ENCODE data around the gene NBPF26.
"Not testable (repeated sequence)": the region's sequence is repeated elsewhere in the genome, so short reads cannot be mapped to it uniquely, and the experiment has no call there.

NBPF26 gene

DNA sequence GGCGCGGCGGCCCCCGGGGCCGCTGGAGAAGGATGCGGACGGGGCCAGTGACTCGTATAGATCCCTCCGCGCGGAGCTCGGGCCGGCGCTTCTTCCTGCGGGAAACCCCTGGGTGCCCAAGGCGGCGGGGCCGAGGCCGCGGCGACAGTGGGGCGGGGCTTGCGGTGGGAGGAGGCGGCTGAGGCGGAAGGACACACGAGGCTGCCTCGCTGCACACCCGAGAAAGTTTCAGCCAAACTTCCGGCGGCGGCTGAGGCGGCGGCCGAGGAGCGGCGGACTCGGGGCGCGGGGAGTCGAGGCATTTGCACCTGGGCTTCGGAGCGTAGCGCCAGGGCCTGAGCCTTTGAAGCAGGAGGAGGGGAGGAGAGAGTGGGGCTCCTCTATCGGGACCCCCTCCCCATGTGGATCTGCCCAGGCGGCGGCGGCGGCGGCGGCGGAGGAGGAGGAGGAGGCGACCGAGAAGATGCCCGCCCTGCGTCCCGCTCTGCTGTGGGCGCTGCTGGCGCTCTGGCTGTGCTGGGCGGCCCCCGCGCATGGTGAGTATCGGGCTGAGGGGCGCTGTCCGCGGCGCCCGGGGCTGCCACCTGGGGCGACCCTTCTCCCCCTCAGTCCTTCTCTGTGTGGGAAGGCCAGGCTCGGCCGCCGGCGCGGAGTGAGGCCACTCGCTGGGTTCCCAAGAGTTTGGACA is at the start of gene NBPF26:
NBPF26 (plus strand) TSS at position 231 of the 688 bp plus-strand sequence.
- peak within 1 kb of the TSS; percentile 49 to 67 for H3K4me3 ChIP-seq (replicated peaks in 1 of 2; ENCODE audit: low read depth in 2 of 2, low read length in 2 of 2)
- DNase-seq (ENCODE audit: low read depth in 2 of 2) = peak; percentile 83 to 88

- H3K4me3 ChIP-seq (replicated peaks in 1 of 2; ENCODE audit: low read depth in 2 of 2, low read length in 2 of 2); DNase-seq (ENCODE audit: low read depth in 2 of 2): not testable (repeated sequence)
Observed at GRCh38 chr1:120680106-120680819, 43.5 kb upstream of the NBPF26 start.

GRCh38 chr1:120680938-120681337 is 42.8 kb upstream of the NBPF26 start:
- not testable (repeated sequence) for DNase-seq (ENCODE audit: low read depth in 2 of 2); H3K4me3 ChIP-seq (replicated peaks in 1 of 2; ENCODE audit: low read depth in 2 of 2, low read length in 2 of 2)

DNA sequence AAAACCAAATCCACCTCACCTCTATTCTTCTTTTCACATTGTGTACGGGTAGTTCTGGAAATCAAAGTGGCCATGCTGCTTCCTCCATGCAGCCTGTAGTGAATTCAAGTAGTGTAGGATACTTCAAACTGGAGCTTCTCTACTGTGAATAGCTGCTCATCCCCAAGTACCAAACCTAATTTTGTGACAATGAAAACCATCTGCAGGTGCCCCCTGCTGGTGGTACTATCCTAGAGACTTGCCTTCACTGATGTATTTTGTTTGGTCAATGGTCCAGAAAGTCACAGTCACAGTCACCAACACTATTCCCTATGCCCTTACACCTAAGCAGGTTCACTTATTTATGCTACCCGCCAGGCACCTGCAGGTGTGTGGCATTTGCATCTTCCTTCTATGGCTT is 39.3 kb upstream of the NBPF26 start:
- DNase-seq (ENCODE audit: low read depth in 2 of 2); H3K4me3 ChIP-seq (replicated peaks in 1 of 2; ENCODE audit: low read depth in 2 of 2, low read length in 2 of 2): not testable (repeated sequence)

GRCh38 chr1:120685622-120686021 is 38.1 kb upstream of the NBPF26 start:
- not testable (repeated sequence) for DNase-seq (ENCODE audit: low read depth in 2 of 2)

GRCh38 chr1:120687250-120687649 is 36.5 kb upstream of the NBPF26 start:
- DNase-seq (ENCODE audit: low read depth in 2 of 2); H3K4me3 ChIP-seq (replicated peaks in 1 of 2; ENCODE audit: low read depth in 2 of 2, low read length in 2 of 2): not testable (repeated sequence)

More at GRCh38 chr1:120685622-120686021, 38.1 kb upstream of the NBPF26 start:
- H3K4me3 ChIP-seq (replicated peaks in 1 of 2; ENCODE audit: low read depth in 2 of 2, low read length in 2 of 2) = not testable (repeated sequence)

GRCh38 chr1:120700807-120701562 is 22.8 kb upstream of the NBPF26 start:
- H3K4me3 ChIP-seq (replicated peaks in 1 of 2; ENCODE audit: low read depth in 2 of 2, low read length in 2 of 2) = peak overlapping the region; percentile 23 to 33

DNA sequence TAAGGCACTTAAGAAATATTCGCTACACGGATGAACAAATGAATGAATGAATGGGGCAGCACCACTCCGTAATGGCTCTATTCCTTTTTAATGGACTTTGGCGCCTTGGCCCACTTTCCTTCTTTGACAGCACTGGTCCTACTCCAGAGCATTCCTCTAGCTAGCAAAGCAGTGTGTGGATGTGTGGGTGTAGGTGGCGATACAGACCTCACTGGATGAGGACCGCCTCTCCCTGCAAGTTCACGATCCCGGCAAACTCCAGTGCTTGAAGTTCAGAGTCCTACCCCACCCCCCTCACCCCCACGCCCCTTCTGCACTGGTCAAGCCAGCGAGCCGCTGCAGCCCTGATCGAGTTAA is 409 bp upstream of the NBPF26 start:
- H3K4me3 ChIP-seq (replicated peaks in 1 of 2; ENCODE audit: low read depth in 2 of 2, low read length in 2 of 2) = peak overlapping the region in 1 of 2 donors; percentile 67

More at GRCh38 chr1:120700807-120701562, 22.8 kb upstream of the NBPF26 start:
- DNase-seq (ENCODE audit: low read depth in 2 of 2) = not testable (repeated sequence)

DNA sequence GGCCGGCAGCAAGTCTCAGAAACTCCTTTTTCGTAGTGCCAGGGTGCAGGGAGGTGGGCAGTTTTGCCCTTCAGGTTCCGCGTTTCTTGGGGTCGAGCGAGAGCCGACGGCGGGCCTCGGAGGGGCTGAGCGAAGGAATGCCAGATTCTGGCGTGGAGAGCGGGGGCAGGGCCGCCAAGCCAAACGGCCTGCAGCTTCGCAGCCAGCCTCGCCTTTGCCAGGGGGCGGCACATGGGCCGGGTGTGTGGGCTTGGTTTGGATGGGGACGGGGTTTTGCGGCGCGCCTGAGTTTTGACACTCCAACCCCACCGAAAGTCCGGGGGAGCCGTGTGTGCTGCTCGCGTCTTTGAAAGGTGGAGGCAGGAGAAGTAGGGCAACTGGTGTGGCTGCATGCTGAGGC is 762 bp downstream of the NBPF26 start:
- H3K4me3 ChIP-seq (replicated peaks in 1 of 2; ENCODE audit: low read depth in 2 of 2, low read length in 2 of 2) = peak overlapping the region; percentile 49 to 67
- DNase-seq (ENCODE audit: low read depth in 2 of 2) = not testable (repeated sequence)

More for the DNA sequence above, 409 bp upstream of the NBPF26 start:
- DNase-seq (ENCODE audit: low read depth in 2 of 2) = not testable (repeated sequence)

DNA sequence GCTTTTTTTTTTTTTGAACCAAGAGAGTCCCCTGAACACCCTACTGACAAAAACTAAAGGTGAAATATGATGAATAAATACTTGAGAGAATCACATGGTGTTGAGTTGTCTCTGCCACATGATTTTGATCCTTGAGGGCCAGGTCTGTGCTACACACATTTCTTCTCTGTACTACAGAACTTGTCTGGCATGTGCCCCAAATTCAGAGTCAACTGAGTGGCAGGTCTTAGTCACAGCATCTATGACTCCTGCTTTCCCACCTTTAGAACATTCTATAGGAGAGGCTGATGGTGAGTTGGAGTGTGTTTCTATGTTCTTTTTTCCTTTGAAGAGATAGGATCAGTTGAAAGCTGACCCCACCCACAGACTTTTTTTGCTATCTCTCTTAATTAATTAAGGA is 5.1 kb downstream of the NBPF26 start:
- DNase-seq (ENCODE audit: low read depth in 2 of 2) = not testable (repeated sequence)

DNA sequence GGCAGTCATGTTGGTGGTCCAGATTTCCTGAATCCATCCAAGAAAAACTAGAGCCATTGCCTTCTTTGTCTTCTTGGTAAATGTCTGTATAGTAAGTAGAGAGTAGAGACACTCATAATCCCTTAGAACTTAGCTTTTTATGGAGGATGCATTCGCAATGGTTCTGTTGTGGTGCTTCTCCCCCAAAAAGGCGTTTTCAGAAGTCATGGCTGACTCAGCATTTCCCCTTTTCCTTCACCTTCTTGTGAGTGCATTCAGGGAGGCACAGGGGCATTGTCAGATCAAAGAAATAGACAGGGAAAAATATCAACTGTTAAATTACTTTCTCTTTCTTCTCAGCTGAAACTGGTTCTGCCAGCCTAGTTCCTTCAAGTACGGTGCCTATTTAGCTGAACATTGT is 45.3 kb downstream of the NBPF26 start:
- H3K4me3 ChIP-seq (replicated peaks in 1 of 2; ENCODE audit: low read depth in 2 of 2, low read length in 2 of 2); DNase-seq (ENCODE audit: low read depth in 2 of 2): not testable (repeated sequence)

More for the DNA sequence above, 5.1 kb downstream of the NBPF26 start:
- not testable (repeated sequence) for H3K4me3 ChIP-seq (replicated peaks in 1 of 2; ENCODE audit: low read depth in 2 of 2, low read length in 2 of 2)

GRCh38 chr1:120805452-120805851 is 81.7 kb downstream of the NBPF26 start:
- H3K4me3 ChIP-seq (replicated peaks in 1 of 2; ENCODE audit: low read depth in 2 of 2, low read length in 2 of 2) = not testable (repeated sequence)
- DNase-seq (ENCODE audit: low read depth in 2 of 2) = peak; percentile 24 to 48

- TF ChIP-seq, protein P1, sequence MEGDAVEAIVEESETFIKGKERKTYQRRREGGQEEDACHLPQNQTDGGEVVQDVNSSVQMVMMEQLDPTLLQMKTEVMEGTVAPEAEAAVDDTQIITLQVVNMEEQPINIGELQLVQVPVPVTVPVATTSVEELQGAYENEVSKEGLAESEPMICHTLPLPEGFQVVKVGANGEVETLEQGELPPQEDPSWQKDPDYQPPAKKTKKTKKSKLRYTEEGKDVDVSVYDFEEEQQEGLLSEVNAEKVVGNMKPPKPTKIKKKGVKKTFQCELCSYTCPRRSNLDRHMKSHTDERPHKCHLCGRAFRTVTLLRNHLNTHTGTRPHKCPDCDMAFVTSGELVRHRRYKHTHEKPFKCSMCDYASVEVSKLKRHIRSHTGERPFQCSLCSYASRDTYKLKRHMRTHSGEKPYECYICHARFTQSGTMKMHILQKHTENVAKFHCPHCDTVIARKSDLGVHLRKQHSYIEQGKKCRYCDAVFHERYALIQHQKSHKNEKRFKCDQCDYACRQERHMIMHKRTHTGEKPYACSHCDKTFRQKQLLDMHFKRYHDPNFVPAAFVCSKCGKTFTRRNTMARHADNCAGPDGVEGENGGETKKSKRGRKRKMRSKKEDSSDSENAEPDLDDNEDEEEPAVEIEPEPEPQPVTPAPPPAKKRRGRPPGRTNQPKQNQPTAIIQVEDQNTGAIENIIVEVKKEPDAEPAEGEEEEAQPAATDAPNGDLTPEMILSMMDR (IDR thresholded peaks at IDR 0.05; ENCODE audit: low read depth, low read length) = peak; percentile 29
- peak; percentile 42 to 60 for DNase-seq (ENCODE audit: low read depth in 2 of 2)
- not testable (repeated sequence) for H3K4me3 ChIP-seq (replicated peaks in 1 of 2; ENCODE audit: low read depth in 2 of 2, low read length in 2 of 2)
Observed at GRCh38 chr1:120811822-120812221, 88.1 kb downstream of the NBPF26 start.

DNA sequence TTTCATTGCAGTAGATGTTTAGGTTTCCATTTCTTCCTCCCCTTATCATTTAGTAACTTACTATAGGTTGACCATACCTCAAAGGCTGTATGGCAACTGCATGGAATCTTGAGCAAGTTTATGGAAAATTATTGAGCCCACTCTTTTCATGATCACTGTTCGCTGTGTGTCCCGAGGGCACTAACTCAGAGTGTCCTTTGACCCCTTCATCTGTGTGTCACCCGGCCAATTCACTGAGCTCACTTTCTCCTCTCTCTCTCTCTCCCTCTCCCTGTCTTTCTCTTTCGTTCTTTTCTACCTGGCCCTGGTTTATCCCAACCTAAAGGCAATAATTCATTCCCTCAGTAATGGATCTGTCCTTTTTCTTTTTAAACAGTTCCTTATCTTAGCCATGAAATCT is 101.3 kb downstream of the NBPF26 start:
- DNase-seq (ENCODE audit: low read depth in 2 of 2); H3K4me3 ChIP-seq (replicated peaks in 1 of 2; ENCODE audit: low read depth in 2 of 2, low read length in 2 of 2): not testable (repeated sequence)

- DNase-seq (ENCODE audit: low read depth in 2 of 2); H3K4me3 ChIP-seq (replicated peaks in 1 of 2; ENCODE audit: low read depth in 2 of 2, low read length in 2 of 2): not testable (repeated sequence)
Observed at GRCh38 chr1:120826623-120827022, 102.9 kb downstream of the NBPF26 start.

Data from cardiac fibroblast (primary cell).